GM21360 (cell line): ENCODE data around the gene SLC6A1.
"Not testable (repeated sequence)": the region's sequence is repeated elsewhere in the genome, so short reads cannot be mapped to it uniquely, and the experiment has no call there.

Experiments
- ATAC-seq: cut with Tn5 transposase; IDR thresholded peaks from one replicate; pipeline ENCODE4 v1.9.1; 2021; ENCODE audit warnings: mild to moderate bottlenecking, moderate library complexity; ENCODE audit not compliant: unreplicated experiment

The SLC6A1 gene

DNA sequence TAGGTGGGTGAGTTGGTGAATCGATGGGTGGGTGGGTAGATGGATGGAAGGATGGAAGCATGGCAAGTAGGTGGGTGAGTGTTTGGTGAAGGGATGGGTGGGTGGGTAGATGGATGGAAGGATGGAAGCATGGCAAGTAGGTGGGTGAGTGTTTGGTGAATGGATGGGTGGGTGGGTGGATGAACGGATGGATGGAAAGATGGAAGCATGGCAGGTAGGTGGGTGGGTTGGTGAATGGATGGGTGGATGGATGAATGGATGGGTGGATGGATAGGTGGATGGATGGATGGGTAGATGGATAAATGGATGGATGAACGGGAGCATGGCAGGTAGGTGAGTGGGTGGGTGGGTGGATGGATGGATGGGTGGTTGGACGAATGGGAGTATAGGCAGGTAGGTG lies 65.1 kb downstream of the SLC6A1 start:
- no peak for ATAC-seq

DNA sequence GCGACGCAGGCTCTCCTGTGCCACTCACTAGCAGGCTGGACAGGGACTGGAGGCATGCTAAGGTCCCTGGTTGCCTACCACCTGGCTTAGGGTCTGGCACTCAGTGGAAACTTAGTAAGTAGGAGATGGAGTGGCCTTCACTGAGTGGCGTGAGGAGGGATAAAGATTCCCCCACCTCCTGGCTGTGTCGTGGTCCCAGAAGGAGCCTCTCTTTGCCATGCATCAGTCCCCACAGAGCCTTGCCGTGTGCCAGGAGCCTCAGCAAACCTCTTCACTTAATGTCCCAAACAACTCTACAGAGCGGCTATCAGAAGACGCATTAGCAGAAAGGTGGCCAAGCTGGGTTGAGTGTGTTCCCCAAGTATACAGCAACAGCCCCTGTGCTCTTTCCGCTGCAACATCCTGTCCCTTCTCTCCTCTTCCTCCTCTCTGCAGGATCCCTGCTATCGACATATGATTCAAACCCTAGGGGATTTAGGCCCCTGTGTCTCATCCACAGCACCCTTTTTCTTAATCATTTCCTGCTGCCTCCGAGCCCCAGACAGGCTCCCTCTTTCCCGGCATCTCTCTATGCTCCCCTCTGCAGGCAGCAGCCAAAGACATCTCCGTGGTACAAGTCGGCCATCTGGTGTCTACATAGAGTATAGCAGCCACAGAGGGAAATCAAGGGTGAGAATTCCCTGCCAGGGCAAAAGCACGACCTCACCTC lies 66.7 kb downstream of the SLC6A1 start:
- no peak for ATAC-seq

DNA sequence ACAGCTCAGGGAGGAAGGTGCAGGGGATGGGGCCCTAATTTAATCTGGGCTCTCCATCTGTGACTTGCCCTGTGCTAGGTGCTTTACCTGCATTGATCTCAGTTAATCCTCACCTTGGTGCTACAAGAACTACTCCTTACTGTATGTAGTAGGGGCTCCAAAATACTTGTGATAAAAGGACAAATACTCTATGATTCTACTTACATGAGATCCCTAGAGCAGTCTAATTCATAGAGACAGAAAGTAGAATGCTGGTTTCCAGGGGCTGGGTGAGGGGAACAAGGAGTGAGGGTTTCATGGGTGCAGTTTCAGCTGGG lies 67.2 kb downstream of the SLC6A1 start:
- no peak for ATAC-seq

DNA sequence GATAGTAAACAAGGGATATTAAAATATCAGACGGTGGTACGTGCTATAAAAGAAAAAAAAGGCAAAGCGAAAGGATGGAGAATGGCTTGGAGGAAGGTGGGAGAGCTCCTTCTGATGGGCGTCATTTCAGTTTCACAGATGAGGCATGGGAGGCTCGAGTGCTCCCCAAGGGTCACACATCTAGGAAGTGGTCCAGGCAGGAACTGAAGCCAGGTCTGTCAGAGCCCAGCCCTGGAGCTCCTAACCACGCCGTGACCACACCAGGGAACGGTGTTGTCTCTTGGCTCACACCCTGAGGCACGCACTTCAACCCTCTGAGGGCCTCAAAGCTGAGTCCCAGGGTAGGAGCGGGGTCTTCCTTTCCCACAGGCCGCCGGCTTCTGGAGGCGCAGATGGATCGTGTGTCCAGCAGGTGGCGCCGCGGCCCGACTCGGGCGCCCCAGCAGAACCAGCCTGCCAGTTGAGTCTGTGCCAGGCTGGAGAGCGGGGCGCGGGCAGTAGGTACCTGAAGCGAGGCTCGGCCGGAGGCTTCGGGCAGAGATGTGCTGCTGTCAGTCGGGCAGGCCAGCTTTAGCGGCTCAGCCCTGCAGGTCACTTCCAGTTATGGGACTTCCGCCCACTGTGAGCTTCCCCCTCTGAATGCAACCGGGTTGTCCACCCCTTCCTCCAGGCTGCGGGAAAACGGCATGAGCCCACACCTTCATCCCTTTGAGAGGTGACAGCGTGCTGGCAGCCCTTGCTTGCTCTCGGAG lies 68.1 kb downstream of the SLC6A1 start:
- no peak for ATAC-seq

DNA sequence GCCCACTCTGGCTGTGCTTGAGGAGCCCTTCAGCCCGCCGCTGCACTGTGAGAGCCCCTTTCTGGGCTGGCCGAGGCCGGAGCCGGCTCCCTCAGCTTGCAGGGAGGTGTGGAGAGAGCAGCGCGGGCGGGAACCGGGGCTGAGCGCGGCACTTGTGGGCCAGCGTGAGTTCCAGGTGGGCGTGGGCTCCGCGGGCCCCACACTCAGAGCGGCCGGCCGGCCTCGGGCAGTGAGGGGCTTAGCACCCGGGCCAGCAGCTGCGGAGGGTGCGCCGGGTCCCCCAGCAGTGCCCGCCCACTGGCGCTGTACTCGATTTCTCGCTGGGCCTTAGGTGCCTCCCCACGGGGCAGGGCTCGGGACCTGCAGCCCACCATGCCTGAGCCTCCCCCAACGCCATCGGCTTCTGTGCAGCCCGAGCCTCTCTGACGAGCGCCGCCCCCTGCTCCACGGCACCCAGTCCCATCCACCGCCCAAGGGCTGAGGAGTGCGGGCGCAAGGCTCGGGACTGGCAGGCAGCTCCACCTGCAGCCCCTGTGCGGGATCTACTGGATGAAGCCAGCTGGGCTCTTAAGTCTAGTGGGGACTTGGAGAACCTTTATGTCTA lies 68.8 kb downstream of the SLC6A1 start:
- not testable (repeated sequence) for ATAC-seq

DNA sequence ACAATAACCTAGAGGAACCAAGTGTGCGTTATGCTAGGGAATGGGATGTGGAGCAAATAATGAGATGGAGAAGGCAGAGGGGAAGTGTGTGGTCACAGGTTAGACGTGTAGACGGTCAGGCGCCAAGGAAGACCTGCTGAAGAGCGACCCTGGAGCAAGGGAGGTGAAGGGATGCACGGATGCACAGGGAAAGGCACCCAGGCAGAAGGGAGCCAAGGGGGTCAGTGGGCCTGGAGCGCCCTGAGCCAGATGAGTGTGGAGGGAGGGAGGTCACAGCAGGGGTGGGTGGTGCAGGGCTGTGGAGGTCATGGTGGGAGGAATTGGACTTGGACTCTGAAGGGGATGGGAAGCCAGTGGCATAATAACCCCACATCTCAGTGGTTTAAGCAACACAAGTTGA lies 70.2 kb downstream of the SLC6A1 start:
- no peak for ATAC-seq

DNA sequence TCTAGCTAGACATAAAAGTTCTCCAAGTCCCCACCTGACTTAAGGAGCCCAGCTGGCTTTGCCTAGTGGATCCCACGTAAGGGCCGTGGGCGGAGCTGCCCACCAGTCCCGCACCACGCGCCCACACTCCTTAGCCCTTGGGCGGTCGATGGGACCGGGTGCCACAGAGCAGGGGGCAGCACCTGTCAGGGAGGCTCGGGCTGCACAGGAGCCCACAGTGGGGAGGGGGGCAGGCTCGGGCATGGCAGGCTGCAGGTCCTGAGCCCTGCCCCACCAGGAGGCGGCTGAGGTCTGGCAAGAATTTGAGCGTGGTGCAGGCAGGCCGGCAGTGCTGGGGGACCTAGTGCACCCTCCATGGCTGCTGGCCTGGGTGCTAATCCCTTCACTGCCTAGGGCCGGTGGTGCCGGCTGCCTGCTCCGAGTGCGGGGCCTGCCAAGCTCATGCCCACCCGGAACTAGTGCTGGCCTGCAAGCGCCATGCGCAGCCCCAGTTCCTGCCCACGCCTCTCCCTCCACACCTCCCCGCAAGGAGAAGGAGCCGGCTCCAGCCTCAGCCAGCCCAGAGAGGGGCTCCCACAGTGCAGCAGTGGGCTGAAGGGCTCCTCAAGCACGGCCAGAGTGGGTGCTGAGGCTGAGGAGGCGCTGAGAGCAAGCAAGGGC lies 78.7 kb downstream of the SLC6A1 start:
- ATAC-seq, result no peak

DNA sequence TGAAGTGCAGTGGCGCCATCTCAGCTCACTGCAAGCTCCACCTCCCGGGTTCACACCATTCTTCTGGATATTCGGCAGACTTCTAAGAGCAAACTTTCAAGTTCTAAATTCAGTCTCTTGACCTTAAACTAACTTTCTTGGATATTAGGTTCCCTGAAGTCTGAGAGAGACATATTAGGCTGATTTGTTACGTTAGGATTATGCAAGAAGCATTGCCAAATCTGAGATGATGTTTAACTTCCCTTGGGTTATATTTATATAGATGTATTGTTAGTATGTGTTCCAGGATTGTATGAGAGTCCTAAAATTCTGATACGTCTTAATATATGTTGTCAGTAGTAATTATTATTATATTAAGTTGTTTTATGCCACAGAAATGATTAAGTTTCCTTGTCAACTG lies 80.1 kb downstream of the SLC6A1 start:
- ATAC-seq, result no peak

DNA sequence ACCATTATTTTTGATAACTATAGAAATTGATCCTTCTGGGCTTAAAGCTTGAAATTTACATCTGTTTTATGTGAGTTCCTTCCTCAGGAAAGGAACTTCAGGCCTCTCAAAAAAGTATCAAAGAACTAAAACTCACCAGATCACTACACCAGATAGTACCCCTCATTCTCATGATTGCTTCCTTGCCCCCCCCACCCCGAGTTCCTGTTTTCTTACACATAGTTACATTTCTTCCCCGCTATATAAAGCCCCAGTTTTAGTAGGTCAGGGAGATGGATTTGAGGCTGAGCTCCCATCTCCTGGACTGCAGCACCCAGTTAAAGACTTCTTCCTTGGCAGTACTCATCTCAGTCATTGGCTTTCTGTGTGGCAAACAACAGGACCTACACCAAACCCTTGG lies 81.5 kb downstream of the SLC6A1 start:
- ATAC-seq, result no peak

DNA sequence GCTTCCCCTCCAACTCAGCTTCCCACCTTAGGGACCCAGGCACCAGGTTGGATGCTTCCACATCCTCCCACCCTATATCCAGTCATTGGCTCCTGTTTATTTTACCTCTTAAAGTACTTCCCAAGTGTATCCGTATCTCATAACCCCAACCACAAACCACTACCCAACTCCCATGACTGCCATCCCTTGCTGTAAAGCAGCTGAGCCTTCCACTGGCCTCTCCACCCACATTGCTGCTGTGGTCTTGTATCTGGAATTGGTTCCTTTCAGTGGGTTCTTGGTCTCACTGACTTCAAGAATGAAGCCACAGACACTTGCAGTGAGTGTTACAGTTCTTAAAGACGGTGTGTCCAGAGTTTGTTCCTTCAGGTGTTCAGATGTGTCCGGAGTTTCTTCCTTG lies 81.9 kb downstream of the SLC6A1 start:
- no peak for ATAC-seq

DNA sequence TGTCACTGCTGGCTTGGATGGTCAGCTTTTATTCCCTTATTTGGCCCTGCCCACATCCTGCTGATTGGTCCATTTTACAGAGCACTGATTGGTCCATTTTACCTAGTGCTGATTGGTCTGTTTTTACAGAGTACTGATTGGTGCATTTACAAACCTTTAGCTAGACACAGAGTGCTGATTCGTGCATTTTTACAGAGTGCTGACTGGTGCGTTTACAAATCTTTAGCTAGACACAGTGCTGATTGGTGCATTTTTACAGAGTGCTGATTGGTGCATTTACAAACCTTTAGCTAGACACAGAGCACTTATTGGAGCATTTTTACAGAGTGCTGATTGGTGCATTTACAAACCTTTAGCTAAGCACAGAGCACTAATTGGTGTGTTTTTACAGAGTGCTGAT lies 82.6 kb downstream of the SLC6A1 start:
- ATAC-seq, result not testable (repeated sequence)

DNA sequence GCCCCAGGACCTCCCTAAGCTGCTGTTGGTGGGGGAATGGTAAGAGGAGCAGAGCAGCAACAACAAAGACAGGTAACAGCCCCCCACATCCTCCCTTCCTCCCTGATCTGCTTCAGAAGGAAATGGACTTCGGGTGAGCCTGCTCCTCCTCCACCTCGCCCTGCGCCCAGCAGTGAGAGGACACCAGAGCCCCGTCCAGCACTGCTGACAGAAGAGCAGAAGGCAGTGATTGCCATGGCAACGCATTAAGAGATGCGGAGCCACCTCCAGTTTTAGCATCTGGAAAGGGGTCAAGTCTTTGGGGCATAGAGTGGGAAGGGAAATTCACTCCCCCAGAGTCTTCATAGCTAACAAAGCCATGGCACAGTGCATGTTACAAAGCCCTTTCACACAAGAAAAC lies 84.2 kb downstream of the SLC6A1 start:
- no peak for ATAC-seq

DNA sequence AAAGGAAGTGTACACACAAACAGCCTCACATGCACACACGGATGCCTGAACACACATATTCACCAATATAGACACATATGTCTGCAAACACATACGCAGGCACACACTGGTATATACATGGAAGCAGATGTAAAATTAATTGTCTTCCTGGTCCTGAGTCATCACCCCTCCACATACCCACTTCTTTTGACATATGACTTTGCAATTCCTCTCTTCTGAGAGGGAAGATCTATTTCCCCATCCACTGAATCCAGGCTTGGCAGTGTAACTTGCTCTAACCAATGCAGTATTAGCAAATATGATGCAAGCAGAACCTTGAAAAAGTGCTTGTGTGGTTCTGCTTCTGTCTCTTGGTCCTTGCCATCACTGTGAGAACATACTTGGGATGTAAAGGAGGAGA lies 84.9 kb downstream of the SLC6A1 start:
- no peak for ATAC-seq

DNA sequence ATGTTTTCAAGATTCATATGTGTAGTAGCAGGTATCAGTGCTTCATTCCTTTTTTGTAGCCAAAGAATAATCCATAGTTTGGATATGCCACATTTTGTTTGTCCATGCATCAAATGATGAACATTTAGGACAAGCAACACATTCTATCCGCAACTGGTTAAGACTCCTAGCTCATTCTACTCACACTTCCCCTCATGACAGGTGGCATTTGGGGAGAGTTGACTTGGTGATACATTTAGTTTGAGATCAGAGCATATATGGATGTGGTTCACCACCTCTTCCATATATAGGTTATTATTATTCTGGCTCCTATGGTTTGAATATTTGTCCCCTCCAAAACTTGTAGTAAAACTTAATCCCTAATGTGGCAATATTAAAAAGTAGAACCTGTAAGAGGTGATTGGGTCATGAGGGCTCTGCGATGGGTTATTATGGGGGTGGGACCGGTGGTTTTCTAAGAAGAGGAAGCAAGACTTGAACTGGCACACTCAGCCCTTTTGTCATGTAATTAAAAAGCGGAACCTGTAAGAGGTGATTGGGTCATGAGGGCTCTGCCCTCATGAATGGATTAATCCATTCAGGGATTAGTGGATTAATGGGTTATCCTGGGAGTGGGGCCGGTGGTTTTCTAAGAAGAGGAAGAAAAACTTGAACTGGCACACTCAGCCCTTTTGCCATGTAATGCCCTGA lies 86.4 kb downstream of the SLC6A1 start:
- no peak for ATAC-seq

DNA sequence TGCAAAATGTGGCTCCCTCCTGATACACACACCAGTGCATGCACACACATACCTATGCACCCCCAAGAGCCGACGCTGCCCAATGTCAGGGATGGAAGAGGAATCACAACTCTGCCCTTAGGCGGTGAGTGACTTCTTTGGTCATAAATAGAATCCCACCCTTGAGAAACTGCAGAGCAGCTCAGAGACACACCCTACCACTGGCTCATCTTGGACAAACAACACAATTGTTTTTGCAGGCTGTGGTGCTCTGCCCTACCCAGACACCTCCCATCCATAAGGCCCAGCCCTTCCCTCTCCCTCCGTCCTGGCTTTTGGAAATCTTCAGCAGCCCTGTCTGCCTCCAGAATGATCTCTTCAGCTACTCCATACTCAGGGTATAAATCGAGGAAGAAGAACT lies 87.9 kb downstream of the SLC6A1 start:
- no peak for ATAC-seq

DNA sequence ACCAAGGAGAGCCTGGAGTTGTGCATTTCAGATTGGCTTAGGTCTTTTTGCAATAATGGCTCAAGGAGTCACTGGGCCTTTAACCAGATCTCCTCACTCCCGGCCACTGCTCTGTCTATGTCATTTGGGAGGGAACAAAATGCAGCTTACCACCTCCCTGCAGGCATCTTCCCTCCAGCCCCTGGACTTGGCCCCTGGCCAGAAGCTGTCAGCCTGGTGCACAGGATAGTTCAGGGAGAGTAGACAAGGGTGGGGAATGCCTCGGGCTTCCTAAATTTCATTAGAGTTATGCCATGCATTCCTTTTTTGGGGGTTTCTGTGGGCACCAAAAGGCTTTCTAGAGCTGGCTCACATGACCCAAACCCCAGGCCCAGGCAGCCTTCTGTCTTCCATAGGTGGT lies 91.5 kb downstream of the SLC6A1 start:
- no peak for ATAC-seq

DNA sequence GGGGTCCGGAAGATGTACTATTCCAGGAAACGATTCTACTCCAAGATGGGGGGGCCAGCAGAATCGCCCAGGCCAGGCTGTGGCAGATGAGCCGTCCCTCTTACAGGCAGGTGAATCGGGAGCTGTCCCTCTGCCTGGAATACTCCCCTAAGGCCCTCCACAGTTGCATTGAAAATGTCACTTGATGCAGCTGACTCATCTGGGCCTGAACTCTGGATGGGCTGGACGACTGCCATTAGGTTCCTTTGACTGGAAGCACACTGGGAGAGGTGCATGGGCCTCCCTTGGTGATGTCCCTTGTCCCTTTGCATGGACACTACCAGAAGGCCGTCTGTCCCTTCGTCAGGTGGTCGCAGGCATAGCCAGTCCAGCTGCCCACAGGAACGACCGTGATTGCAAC lies 92.1 kb downstream of the SLC6A1 start:
- no peak for ATAC-seq

DNA sequence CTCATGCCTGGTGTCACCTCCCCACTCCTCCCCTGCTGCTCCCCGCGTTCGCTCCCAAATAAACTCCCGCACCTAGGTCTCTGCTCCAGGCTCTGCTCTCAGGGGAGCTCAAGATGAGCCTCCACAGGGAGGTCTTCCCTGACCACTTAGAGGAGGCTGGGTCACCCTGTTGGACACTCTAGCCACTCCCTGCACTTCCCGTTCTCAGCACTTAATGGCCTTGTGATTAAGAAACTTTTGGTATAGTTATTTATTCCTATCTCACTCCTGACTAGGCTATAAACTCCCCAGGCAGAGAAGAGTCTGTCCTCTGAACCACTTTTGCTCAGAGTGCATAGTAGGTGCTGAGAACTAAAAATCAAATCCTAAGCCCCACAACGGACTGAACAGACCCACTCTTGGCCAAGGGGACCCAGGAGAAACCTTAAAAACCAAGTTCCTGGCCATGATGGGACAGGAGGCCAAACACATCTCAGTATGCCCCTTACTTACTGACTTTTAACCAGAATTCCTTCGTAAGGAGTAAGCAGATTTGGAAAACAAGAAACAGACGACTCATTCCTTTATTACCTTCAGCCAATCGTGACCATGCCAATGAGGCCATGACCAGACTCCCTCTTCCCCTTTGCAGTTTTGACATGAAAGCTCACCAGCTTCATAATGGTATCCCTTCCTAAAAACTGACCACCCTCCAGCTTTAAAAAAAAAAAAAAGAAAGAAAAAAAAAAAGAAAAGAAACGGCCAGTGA lies 92.7 kb downstream of the SLC6A1 start:
- ATAC-seq, result no peak

DNA sequence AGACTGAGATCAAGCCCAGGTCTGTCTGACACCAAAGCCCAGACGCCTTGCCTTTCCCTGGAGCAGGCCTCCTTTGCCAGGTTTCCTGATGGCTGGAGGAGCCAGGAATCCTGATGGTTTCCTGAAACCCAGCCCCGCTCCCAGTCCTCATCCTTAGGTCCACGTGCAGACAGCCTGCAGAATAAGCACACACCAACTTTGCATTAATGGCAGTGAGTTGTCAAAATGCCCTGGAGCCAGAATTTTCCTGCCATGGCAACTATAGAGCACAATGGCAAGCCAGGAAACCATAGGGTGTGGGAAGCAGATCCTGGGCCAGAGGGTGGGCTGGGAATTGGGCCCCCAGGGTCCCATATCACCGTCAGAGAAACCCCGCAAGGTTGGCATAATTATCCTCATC lies 94.3 kb downstream of the SLC6A1 start:
- no peak for ATAC-seq

DNA sequence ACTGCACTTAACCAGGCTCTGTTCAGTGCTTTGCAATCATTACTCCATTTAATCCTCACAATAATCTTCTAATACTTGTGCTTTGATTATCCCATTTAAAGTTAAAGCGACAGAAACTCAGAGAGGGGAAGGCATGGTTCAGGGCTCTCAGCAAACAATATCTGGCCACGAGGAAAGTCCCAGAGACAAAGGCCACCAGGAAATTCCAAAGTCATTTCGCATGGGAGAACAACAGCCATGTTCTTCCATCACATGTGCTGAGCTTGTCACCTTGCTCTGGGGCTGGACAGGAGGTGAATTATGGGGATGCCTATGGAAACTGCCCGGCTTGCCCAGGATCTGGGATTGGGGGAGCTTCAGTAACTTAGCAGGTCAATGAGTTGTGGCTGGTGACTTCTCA lies 95.5 kb downstream of the SLC6A1 start:
- no peak for ATAC-seq

DNA sequence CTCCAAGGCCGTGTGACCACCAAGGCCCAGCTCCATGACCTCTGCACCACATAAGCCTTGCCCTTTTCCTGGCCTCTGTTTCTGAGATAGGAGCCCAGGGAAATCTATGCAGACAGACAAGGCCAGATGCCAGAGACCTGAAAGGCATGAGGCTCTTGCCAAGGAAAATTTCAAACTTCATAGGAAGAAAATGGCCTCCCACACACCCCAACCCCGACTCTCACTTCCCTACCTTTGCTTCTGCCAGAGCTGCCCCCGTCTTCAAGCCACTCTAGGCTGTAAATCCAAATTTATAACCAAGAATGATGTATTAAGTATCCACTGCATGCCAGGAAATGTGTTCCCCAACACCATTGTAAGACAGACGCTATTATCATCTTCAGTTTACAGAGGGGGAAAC lies 96.3 kb downstream of the SLC6A1 start:
- no peak for ATAC-seq
